Adrenal gland (tissue), 5 donors: Measurements from ENCODE around the gene SBF1.

Experiments
- CTCF ChIP-seq, 6 experiments: fragments of 450-650 bp in 4 of 6; fragments of 200-600 bp in 2 of 6; sonication (generic) in 1 of 6; IDR thresholded peaks; 1 replicate in 5 of 6; 2 replicates in 1 of 6; pipeline versions ENCODE4 v1.5.1 to v1.8.0; 2016 to 2021; ENCODE audit warnings: antibody characterized with exemption in 6 of 6, mild to moderate bottlenecking in 2 of 6, moderate library complexity in 1 of 6
- POLR2A ChIP-seq, 2 donors: fragments of 450-650 bp; IDR thresholded peaks; one replicate each; pipeline ENCODE4 v1.6.1; 2017; ENCODE audit warnings: antibody characterized with exemption in 2 of 2, mild to moderate bottlenecking in 2 of 2, moderate library complexity in 1 of 2
- donor health status: DM: no; HTN: no; CAD: no.

- TF ChIP-seq CTCF (IDR thresholded peaks at IDR 0.05) (no peak), POLR2A (IDR thresholded peaks at IDR 0.05) (no peak)
These were observed 34.1 kb downstream of the SBF1 start for GRCh38 chr22:50440544-50441249.
